ENCODE results near the gene MYLK.
A peak's percentile ranks its signal among the peaks of the same experiment; 100 is the strongest.
"Not testable (repeated sequence)": the region's sequence is repeated elsewhere in the genome, so short reads cannot be mapped to it uniquely, and the experiment has no call there.

The MYLK gene

GRCh38 chr3:123744064-123744463, 140.1 kb downstream of the MYLK start:
- DNase-seq, result no peak

DNA sequence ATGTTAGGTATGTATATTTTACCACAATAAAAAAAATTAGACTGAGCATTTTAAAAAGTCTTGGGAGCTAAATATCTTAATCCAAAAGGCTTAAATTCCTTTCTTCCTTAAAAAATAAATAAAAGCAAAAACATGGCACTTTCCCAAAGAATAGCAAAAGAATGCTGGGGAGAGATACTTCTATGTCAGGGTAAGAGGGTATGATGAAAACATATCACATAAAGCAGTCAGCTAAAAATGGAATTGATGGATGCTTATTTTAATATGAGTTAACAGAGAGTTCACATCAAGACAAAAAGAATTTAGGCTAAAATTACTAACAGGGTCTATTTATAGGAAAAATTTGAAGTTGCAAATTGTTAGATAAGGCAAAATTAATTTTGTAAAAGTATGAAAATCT, 141.0 kb downstream of the MYLK start:
- no peak for DNase-seq

DNA sequence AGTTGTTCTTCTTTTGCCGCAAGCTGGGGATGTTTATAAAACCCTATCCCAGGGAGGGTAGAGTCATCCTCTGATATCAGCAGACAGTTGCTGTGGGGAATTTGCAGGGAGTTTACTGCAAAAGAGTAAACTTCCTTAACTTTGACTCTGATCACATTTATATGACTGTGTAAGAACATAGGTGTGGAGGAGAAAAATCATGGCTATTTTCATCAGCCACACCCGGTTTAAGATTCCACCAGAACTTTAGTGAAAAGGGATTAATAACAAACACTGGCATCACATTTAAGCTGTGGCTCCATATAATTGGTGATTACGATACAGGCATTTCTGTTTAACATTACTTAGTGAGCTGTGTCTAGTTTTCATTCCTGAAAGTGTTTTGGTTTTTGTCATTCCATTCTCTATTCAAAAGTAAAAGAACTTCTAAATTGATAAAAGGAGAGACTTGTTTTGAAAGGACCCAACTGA, 143.1 kb downstream of the MYLK start:
- no peak for DNase-seq

- no peak for DNase-seq
Observed at GRCh38 chr3:123740391-123740822, 143.7 kb downstream of the MYLK start.

- DNase-seq, result no peak
Observed at GRCh38 chr3:123739754-123740153, 144.4 kb downstream of the MYLK start.

GRCh38 chr3:123739106-123739505, 145.0 kb downstream of the MYLK start:
- no peak for DNase-seq

- DNase-seq, result not testable (repeated sequence)
Observed at GRCh38 chr3:123738522-123738921, 145.6 kb downstream of the MYLK start.

GRCh38 chr3:123737168-123737567, 147.0 kb downstream of the MYLK start:
- no peak for DNase-seq

DNA sequence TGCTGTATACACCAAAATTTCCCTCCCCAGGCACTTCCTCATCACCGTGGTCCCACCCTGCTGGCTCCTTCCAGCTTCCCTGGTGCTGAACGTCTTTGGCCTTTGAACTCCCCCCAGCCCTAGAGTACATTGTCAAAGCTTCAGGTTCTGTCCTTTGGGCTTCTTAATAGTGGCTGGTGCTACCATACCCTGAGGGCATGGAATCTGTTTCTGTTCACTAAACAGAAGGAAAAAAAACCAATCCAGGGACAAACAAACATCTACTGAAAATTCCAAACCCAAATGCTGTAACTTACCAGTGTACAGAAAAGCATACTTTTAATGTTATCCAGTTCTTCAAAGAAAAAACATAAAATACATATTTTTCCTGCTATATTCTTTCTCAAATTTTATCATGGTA, 148.7 kb downstream of the MYLK start:
- DNase-seq, result no peak

- DNase-seq, result no peak
Observed at GRCh38 chr3:123734527-123734902, 149.6 kb downstream of the MYLK start.

DNA sequence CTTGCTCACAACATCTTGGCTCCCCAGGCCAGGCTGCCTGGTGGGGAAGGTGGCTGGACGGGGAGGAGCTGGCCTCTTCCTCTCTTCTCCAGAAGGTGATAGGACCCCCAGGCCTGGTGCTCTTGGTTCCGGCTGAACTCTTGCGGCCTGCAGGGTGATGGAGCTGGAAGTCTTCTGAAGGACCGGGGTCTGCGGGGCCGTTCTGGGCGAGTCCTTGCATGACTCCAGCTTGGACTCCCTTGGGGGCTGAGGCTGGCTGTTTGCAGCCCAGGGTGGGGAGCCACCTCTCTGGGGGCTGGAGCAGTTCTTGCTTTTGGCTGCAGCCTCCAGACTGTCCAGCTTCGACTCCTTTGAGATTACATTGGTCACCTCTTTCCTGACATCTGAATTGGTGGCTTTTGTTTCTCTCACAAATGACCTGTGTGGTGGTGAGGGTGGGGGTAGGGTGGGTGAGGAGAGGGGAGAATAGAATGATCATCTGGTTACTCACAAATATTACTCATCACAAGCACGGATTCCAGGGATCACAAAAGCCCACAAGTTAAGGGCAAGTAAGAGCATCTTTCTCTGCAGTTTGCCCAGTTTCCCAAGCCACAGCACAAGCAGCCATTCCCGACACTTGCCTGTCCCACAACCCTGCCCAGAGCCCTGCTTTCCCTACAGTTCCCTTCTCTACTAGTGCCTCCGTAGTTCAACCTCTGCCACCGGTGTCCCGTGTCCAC, 150.2 kb downstream of the MYLK start:
- DNase-seq, result no peak

- DNase-seq, result no peak
Observed at GRCh38 chr3:123733341-123733740, 150.8 kb downstream of the MYLK start.

- peak; percentile 73 for DNase-seq
Observed at GRCh38 chr3:123732447-123732846, 151.7 kb downstream of the MYLK start.

DNA sequence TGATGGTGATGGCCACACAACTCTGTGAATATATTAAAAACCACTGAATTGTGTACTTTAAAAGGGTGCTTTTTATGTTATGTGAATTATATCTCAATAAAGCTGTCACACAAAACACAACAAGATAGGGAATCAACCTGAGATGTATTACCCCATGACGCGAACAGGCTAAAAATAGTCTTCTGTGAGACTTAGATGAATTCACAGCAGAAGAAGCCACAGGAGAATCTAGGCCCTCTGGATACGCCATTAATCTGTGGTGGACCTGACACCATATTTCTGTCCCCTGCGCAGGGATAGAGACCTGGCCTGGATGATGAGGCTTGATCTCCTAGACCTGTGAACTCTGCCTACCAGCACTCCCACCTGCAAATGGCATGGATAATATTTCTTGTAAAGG, 153.3 kb downstream of the MYLK start:
- no peak for DNase-seq

DNA sequence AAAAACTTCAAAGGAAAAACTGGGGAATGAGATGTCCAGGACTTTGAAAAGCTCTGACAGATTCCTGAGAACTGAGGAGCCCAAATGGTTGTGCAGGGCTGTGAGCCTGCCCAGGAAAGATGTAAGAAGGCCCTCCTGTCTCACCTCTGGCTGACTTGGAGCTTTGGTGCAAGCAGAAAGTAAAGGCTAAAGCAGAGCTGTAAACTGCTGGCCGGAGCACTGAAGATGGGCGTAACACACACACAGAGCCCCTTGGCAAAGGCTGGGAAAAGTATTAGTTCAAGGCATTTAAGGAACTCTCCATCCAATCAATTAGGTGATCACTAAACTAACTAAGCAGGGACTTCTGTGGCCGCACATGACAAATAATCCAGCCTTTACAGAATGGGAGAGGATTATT, 155.1 kb downstream of the MYLK start:
- DNase-seq, result no peak

DNA sequence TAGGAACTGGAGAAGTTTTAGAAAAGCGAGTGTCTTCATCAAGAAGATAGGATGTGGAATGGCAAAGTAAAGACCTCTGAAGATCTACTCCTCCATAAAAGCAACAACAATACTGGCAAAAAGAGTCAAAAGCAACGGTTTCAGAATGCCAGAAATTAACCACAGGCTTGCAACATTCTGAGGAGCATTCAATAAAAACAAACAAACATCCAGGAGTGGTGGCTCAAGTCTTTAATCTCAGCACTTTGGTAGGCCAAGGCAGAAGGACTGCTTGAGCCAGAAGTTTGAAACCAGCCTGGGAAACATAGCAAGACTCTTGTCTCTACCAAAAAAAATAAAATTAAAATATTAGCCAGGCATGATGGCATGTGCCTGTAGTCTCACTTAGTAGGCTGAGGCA, 156.1 kb downstream of the MYLK start:
- no peak for DNase-seq

GRCh38 chr3:123725652-123726400, 158.3 kb downstream of the MYLK start:
- no peak for DNase-seq

DNA sequence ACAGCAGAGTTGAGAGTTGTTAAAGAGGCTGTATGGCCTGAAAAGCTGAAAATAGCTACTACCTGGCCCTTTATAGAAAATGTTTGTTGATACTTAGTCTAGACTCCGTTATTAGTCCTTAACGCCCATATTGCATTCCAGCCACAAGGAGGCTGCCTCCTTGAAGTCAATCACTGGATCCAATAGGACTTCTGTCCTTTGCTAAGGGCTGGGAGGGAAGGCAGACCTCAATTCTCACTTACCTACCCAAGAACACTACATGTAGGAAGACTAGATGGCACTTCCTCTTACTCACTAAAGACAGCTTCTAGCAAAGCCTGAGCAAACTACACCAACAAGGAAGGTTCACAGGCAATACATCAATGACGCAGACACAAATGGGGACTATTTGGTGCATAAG, 159.8 kb downstream of the MYLK start:
- no peak for DNase-seq

DNA sequence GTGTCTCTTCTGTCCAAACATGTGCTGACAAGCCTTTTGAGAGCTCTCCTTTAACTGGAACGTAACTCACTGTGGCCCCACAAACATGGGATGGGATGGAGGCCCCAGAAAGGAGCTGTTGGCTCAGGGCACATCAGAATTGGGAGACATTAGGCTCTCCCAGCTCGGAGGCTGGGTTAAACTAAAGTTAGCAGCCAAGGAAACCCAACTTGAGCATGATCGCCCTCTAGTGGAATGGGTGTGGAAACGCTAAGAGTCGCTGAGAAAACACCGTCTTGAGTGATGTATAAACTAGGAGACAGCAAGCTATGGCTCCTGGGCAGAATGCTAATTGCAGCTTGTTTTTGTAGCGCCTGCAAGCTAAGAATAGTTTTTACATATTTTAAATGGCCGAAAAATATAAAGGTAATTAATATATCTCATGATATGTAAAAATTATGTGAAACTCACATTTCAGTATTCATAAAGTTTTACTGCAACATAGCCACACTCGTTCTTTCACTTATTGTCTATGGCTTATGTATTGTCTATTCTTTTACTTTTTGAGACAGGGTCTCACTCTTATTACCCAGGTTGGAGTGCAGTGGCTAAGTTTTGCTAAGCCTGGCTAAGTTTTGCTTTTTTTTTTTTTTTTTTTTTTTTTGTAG, 160.5 kb downstream of the MYLK start:
- DNase-seq, result peak; percentile 36

GRCh38 chr3:123723070-123723469, 161.1 kb downstream of the MYLK start:
- no peak for DNase-seq

DNA sequence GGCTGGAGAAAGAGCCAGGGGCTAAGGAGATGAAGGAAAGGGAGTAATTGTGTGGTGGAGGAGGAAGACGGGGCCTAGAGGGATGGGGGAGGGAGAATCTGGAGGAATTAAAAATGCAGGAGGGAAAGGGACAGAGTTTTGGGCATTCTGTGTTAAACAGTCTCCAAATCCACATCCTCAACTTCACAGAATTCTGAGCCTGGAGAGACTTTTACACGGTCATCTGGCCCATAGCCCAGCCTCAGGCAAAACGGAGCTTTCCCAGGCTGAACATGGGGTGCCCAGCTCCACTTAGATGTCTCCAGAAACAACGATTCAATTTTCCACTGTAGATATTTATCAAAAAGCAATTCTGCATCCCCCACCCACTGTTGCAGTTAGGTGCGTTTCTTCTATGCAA, 161.7 kb downstream of the MYLK start:
- no peak for DNase-seq

- DNase-seq, result no peak
Observed at GRCh38 chr3:123722021-123722420, 162.1 kb downstream of the MYLK start.

DNA sequence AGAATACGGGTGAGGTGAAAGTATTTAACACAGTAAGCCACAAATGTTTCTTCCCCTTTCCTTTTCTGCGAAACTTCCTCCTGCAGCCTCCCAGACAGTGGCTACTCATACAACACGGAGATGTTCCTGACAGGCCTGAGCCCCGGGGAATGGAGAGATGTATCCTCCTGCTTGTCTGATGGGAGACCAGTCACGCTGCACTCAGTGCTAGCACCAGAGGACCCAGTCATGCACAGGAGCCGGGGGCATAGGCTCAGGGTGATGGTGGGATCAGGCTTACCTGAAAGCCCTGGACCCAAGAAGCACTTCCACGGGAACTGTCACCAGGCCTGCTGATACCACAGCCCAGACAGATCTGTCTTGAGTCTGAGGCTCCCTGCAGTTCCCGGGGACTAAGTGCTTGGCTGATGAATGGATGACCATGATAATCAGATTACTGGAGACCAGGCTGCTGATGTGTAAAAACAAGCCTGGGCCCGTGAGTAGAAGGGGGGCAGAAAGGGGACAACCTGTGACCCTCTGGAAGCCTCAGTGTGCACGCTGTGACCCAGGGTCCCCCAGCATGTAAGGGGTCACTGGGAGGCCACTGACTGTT, 162.9 kb downstream of the MYLK start:
- DNase-seq, result not testable (repeated sequence)

DNA sequence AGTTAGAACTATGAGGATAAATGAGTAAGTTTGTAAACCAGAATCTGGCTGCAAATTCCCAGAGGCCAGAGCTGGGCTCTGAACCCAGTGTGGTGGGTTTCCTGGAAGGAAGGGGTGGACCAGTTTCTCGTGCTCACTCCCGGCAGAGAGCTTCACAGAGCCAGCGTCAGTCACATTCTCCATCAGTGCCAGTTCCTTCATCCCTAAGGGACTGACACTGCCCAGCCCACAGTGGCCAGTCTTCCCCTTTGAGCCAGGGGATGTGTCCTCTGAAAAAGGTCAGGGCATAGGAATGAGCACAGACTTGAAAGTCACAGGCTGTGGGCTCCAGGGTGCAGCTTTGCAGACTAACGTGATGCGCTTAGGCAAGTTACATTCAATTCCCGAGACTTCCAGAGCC, 163.5 kb downstream of the MYLK start:
- no peak for DNase-seq
